H1 (cell line): Measurements from ENCODE around the gene ADGRV1.

Source experiments
- CTCF ChIP-seq, 3 experiments: IDR thresholded peaks; 1 replicate in 2 of 3; 2 replicates in 1 of 3; pipeline versions ENCODE4 v1.5.1 to v1.6.1; 2011; ENCODE audit warnings: low read length in 3 of 3, mild to moderate bottlenecking in 3 of 3, inconsistent platforms in 2 of 3, low read depth in 1 of 3, moderate library complexity in 1 of 3; ENCODE audit not compliant: insufficient read depth in 1 of 3; ENCODE audit errors: control extremely low read depth in 1 of 3
- EGR1 ChIP-seq: IDR thresholded peaks from 2 replicates; pipeline ENCODE4 v1.6.1; 2011; ENCODE audit warnings: low read depth, low read length, borderline replicate concordance
- GABPA ChIP-seq: IDR thresholded peaks from 2 replicates; pipeline ENCODE4 v1.6.1; 2011; ENCODE audit warnings: mild to moderate bottlenecking, low read length, moderate library complexity, borderline replicate concordance; ENCODE audit not compliant: insufficient read depth
- JUN ChIP-seq: IDR thresholded peaks from 2 replicates; pipeline ENCODE4 v1.6.1; 2011; ENCODE audit warnings: low read depth, mild to moderate bottlenecking, improper control_type of control experiment, low read length
- POLR2A ChIP-seq, 2 experiments: IDR thresholded peaks; 1 replicate in 1 of 2; 2 replicates in 1 of 2; pipeline ENCODE4 v1.6.1; 2011; ENCODE audit warnings: low read depth in 2 of 2, low read length in 2 of 2, mild to moderate bottlenecking in 2 of 2; ENCODE audit errors: control extremely low read depth in 1 of 2
- RAD21 ChIP-seq, 2 experiments: IDR thresholded peaks in 1 of 2; conservative IDR thresholded peaks in 1 of 2; 2 replicates each; pipeline ENCODE4 v1.6.1; 2011; ENCODE audit warnings: low read depth in 2 of 2, low read length in 2 of 2, improper control_type of control experiment in 1 of 2, inconsistent platforms in 1 of 2, mild to moderate bottlenecking in 1 of 2, moderate library complexity in 1 of 2

- TF ChIP-seq CTCF (IDR thresholded peaks at IDR 0.05; ENCODE audit: control extremely low read depth in 1 of 3, insufficient read depth in 1 of 3, low read depth in 1 of 3, low read length in 3 of 3): no peak
- no peak for TF ChIP-seq JUN
- no peak for TF ChIP-seq POLR2A (IDR thresholded peaks at IDR 0.05; ENCODE audit: control extremely low read depth in 1 of 2, low read depth in 2 of 2, low read length in 2 of 2)
- TF ChIP-seq RAD21 (IDR thresholded peaks at IDR 0.05 in 1 of 2, conservative IDR thresholded peaks at IDR 0.05 in 1 of 2; ENCODE audit: low read depth in 2 of 2, low read length in 2 of 2): no peak
- no peak for TF ChIP-seq GABPA
- TF ChIP-seq EGR1: no peak
Observed at GRCh38 chr5:90845723-90846554, 287.3 kb downstream of the ADGRV1 start.
